Activated CD4-positive, CD25-positive, alpha-beta regulatory T cell treated with anti-CD3 and anti-CD28 coated beads, Interleukin-2, amount 50 U/mL, for 72 hours (primary cell): ENCODE measurements around the gene RNF34.
"Not testable (repeated sequence)": the region's sequence is repeated elsewhere in the genome, so short reads cannot be mapped to it uniquely, and the experiment has no call there.

Source experiments
- DNase-seq: peaks from one replicate; pipeline ENCODE4 v3.0.0; 2021

The RNF34 gene

DNA sequence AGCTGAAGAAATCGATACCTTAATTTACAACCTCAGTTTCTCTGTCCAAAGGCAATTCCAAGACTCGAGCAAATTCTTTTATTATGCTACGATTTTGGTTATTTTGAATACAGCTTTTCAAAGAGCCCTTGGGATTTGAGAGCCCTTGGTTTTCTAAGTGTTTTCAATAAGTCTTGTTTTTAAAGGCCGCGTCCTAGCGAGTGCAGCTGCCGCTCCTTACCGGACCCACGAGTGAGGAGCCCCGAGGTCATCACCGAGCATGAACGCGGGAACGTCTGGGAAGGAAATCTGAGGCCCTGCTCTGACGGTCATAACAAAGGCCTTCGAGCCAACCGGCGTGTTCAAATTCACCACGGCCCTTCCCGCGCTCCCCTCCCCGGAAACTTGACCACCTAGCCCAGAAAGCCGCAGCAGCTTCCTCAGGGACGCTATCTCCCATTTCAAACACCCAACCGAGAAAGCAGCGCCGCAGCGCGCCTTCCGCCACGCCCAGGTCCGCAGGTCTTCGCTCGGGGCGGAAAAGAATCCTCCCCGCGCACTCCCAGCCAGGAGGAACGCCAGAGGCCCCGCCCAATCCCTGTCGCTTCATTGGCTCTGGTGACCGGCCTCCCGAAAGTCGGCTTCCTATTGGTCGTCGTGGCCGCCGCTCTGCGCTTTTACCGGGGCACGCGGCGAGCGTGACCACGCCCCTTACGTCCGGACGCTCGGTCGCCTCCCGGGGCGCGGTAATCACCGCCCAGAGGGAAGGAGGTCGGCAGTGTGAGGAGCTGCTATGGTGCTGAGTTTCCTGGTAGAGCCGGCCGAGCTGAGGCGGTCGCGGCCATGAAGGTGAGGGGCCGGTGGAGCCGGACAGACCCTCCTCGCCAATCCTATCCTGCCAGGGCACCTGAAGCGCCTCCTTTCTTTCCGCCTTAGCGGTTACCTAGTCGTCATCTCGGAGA lies at the start of gene RNF34:
Gene RNF34 (plus strand): TSS at position 728 of the 941 bp plus-strand sequence. CDS start 95 bp downstream, at position 823.
- peak; percentile 97 for DNase-seq

DNA sequence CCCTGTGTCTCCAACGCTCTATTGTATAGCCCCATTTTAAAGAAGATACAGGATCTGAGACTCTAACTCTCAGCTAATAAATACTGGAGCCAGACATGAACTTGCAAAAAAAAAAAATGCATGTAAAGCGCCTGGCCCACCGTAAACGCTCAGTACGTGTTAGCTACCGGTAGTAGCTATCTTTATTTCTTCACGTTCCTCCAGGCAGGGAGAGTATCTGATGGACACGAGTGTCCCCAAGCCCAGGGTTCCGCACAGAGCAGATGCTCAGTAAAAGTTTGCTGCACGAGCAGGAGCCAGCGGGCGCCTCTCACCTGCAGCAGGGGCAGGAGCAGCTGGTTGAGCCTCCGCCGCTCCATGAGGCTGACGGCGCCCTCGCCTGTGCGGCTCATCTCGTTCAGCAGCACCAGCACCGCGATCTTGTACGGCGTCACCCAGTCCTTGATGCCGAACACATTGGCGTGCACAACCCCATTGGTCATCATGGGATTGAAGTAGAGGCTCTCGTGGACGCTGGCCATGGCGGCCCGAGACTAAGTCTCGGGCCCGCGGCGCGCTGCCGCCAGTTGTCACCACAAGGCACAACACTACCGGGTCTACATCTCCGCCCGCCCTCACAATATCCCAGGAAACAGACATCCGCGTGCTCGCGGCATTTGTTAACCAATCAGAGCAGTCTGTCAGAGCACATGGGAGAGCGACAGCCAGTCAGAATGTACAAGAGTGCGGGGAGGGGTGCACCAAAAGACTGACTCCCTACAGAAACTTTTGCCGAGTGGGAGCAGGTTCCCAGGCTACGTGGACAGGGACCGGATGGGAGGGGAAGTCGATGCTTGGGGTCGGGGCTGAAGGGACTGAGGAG lies 47.9 kb upstream of the RNF34 start, which contains the start of gene ANAPC5:
Gene ANAPC5 (minus strand): TSS at position 592 of the 862 bp plus-strand sequence. CDS start 71 bp downstream, at position 521.
- peak; percentile 81 for DNase-seq

- no peak for DNase-seq
Measured at GRCh38 chr12:121352682-121353018, 47.3 kb upstream of the RNF34 start.

DNA sequence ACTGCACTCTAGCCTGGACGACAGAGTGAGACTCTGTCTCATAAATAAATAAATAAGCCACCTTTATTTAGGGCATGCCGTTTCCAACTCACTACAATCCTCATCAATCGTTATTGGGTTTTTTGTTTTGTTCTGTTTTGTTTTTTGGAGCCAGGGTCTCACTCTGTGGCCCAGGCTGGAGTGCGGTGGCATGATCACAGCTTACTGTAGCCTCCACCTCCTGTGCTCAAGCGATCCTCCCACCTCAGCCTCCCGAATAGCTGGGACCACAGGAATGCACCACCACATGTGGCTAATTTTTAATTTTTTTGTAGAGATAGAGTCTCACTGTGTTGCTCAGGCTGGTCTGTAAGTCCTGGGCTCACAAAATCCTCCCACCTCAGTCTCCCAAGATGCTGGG lies 44.1 kb upstream of the RNF34 start:
- no peak for DNase-seq

DNA sequence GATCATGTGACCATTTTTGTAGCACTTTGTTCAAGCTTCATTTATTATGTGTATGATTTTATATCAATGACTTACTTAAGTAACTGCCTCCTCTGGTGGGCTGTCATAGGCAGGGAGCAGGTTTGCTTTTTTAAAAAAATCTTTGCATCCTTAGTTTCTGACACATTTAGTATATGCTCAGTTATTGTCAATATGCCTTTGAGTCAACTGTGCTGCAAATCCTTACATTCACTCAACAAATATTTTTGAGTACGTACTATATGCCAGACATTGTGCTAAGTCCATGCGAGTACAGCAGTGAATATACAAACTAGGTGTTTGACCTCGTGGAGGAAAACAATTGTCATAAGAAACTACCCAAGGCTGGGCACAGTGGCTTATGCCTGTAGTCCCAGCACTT lies 43.3 kb upstream of the RNF34 start:
- DNase-seq, result no peak

DNA sequence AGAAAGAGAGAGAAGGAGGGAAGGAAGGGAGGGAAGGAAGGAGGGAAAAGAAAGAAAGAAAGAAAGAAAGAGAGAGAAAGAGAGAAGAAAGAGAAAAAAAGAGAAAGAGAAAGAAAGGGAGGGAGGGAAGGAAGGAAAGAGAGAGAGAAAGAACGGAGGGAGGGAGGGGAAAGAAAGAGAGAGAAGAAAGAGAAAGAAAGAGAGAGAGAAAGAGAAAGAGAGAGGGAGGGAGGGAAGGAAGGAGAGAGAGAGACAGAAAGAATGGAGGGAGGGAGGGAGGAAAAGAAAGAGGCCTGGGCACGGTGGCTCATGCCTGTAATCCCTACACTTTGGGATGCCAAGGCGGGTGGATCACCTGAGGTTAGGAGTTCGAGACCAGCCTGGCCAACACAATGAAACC lies 42.6 kb upstream of the RNF34 start:
- DNase-seq, result no peak

GRCh38 chr12:121358073-121358472 lies 41.8 kb upstream of the RNF34 start:
- no peak for DNase-seq

DNA sequence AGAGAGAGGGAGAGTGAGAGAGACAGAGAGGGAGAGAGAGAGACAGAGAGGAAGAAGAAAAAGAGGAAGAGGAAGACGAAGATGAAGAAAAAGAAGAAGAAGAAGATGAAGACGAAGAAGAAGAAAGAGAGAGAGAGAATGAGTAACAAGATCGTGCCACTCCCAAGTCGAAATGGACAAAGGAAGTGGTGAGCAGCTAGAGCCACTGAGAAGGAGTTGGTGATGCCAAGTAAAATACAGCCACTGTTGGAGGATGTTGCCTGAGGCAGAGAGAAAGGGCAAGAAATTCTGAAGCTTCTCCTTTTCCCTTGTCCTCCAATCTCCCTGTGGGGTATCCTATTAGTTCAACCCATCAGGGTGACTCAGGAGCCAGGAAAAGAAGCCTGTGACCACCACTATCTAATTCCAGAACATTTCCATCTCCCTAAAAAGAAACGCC lies 35.2 kb upstream of the RNF34 start:
- no peak for DNase-seq

- DNase-seq, result no peak
Measured at GRCh38 chr12:121365416-121366062, 34.4 kb upstream of the RNF34 start.

- no peak for DNase-seq
Measured at GRCh38 chr12:121366063-121366459, 33.9 kb upstream of the RNF34 start.

- DNase-seq, result no peak
Measured at GRCh38 chr12:121371404-121371803, 28.5 kb upstream of the RNF34 start.

DNA sequence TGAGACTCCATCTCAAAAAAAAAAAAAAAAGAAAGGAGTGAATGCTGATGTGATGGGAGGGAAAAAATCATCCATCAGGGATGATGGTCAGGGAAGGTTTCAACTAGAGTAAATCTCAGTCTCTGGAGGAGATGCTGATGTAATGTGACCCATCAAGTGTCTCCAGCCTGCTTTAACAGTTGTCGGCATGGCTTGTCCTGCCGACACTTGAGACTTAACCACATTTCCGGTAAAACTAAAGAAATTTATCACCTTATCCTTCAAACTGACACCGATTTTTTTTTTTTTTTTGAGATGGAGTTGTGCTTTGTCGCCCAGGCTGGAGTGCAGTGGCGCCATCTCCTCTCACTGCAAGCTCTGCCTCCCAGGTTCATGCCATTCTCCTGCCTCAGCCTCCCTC lies 26.2 kb upstream of the RNF34 start:
- DNase-seq, result no peak

DNA sequence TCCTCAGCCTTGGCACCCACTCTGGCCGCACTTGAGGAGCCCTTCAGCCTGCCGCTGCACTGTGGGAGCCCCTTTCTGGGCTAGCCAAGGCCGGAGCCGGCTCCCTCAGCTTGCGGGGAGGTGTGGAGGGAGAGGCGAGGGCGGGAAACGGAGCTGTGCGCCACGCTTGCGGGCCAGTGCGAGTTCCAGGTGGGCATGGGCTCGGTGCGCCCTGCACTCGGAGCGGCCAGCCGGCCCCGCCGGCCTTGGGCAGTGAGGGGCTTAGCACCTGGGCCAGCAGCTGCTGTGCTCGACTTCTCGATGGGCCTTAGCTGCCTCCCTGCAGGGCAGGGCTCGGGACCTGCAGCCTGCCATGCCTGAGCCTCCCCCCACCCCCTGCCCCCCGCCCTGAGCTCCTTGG lies 25.6 kb upstream of the RNF34 start:
- not testable (repeated sequence) for DNase-seq

DNA sequence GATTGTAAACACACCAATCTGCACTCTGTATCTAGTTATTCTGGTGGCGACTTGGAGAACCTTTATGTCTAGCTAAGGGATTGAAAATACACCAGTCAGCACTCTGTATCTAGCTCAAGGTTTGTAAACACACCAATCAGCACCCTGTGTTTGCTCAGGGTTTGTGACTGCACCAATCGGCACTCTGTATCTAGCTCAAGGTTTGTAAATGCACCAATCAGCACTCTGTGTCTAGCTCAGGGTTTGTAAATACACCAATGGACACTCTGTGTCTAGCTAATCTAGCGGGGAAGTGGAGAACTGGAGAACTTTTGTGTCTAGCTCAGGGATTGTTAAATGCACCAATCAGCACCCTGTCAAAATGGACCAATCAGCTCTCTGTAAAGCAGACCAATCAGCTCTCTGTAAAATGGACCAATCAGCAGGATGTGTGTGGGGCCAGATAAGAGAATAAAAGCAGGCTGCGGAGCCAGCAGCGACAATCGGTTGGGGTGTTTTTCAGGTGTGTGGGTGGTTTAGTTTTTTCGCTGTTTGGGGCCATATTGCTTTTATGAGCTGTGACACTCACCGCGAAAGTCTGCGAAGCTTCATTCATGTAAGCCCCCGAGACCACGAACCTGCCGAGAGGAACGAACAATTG lies 24.9 kb upstream of the RNF34 start:
- not testable (repeated sequence) for DNase-seq

GRCh38 chr12:121376754-121377697 lies 22.9 kb upstream of the RNF34 start:
- no peak for DNase-seq

- no peak for DNase-seq
Measured at GRCh38 chr12:121378736-121379135, 21.2 kb upstream of the RNF34 start.

DNA sequence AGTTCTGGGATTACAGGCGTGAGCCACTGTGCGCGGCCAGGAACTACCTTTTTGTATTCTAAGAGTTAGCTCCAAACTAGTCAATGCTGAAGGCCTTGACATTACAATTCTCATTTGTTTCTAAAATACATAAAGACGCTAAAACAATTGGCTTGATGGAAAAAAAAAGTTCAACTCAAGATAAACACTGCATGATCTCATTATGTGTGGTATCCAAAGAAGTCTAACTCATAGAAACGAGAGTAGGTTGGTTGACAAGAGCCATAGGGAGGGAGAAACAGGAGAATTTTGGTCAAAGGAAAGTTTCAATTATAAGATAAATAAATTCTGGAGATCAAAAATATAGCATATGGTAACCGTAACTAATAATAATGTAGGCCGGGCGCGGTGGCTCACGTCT lies 20.0 kb upstream of the RNF34 start:
- DNase-seq, result no peak

DNA sequence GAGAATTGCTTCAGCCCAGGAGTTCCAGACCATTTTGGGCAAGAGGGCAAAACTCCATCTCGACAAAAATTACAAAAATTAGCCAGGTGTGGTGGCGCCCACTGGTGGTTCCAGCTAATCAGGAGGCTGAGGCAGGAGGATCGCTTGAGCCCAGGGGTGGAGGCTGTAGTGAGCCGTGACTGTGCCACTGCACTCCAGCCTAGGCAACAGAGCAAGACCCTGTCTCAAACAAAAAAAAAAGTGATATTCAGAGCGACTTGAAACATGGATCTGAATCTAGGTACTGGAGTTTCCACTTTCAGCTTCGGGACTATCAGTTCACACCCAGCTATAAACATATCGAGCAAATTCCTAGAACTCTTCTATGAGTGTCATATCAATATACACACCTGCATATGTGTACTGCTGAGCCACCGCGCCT lies 16.3 kb upstream of the RNF34 start:
- no peak for DNase-seq

DNA sequence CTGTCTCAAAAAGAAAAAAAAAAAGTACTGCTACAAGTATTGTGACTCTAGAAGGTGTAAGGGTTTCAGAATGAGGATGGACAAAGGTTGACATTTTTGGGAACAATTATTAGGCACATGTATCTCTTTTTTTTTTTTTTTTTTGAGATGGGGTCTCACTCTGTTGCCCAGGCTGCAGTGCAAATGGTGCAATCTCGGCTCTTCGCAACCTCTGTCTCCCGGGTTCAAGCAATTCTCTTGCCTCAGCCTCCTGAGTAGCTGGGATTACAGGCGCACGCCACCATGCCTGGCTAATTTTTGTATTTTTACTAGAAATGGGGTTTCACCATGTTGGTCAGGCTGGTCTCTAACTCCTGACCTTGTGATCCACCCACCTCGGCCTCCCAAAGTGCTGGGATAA lies 15.0 kb upstream of the RNF34 start:
- DNase-seq, result not testable (repeated sequence)

DNA sequence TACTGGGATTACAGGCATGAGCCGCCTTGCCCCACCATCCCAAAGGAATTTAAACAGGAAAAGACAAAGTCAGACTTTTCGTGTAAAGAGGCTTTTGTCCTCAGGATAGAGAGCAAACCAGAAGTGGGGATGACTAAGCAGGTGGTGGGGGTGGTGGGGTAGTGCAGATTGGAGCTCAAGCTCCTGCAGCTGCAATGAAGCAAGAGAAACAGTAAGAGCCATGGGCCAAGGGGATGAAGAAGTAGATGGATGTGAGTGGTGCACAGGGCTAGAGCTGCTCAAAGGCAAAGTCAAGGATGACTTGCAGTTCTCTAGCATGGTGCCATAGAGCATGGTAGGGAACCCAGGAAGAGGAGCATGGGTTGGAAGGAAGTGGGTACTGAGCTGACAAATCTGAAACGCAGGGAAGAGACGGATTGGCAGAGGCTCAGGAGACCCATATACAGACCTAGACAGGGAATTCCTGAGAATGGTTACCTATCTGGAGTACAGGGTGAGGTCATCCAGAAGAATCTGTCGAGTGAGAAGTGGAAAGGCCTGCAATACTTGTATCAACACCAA lies 11.4 kb upstream of the RNF34 start:
- DNase-seq, result no peak

- no peak for DNase-seq
Measured at GRCh38 chr12:121390856-121391255, 9.1 kb upstream of the RNF34 start.
